Measurements from ENCODE around the gene EMSY.

DNA sequence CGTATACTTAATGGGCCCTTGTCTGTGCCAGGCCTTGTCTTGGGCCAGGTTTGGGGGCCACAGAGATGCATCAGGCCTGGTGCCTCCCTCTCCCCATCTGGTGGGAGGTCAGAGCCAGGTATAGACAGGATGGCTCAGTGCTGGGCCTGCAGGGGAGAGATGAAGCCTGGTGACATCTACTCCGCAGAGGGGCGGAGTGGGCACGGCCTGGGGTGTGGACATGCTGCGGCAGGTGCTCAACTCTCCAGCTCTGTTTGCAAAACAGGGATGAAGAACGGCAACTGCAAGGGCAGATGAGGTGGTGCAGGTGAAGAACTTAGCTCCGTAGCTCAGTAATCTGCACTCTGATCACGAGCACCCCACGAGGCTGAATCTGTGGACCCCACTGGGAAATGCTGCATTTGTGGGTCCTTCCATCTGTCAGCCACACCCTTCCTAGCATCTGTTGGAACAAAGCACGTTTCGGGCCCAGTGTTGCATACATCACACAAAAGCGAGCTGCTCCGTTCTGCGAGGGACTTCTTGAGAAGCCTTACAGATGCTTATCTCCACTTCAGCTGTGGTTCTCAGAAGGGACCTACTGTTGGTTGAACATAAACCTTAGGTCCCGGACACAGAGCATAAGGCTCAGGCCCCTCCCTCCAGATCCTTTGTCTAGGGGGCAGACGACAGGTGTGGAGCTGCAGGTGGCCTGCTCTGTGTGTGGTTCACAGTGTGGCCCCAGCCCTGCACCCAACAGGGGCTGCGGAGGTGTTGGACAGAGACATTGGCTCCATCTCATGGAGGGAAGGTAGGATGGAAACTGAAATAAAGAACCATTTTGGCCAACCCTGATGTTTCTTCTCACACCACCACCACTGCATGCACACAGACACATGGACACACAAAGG is 147.5 kb downstream of the EMSY start:
- TF ChIP-seq MAFF (IDR thresholded peaks at IDR 0.05; ENCODE audit: low read length) = no peak
- TF ChIP-seq, protein P1, sequence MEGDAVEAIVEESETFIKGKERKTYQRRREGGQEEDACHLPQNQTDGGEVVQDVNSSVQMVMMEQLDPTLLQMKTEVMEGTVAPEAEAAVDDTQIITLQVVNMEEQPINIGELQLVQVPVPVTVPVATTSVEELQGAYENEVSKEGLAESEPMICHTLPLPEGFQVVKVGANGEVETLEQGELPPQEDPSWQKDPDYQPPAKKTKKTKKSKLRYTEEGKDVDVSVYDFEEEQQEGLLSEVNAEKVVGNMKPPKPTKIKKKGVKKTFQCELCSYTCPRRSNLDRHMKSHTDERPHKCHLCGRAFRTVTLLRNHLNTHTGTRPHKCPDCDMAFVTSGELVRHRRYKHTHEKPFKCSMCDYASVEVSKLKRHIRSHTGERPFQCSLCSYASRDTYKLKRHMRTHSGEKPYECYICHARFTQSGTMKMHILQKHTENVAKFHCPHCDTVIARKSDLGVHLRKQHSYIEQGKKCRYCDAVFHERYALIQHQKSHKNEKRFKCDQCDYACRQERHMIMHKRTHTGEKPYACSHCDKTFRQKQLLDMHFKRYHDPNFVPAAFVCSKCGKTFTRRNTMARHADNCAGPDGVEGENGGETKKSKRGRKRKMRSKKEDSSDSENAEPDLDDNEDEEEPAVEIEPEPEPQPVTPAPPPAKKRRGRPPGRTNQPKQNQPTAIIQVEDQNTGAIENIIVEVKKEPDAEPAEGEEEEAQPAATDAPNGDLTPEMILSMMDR (IDR thresholded peaks at IDR 0.05 in 2 of 3, conservative IDR thresholded peaks at IDR 0.05 in 1 of 3; ENCODE audit: insufficient read depth in 2 of 3, low read depth in 1 of 3, low read length in 3 of 3) = no peak
- TF ChIP-seq, protein P2, sequence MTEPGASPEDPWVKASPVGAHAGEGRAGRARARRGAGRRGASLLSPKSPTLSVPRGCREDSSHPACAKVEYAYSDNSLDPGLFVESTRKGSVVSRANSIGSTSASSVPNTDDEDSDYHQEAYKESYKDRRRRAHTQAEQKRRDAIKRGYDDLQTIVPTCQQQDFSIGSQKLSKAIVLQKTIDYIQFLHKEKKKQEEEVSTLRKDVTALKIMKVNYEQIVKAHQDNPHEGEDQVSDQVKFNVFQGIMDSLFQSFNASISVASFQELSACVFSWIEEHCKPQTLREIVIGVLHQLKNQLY (CRISPR knock-in tag; conservative IDR thresholded peaks at IDR 0.05) = no peak
- no peak for TF ChIP-seq TEAD4 (IDR thresholded peaks at IDR 0.05; ENCODE audit: low read length)
- no peak for TF ChIP-seq TEAD4 (CRISPR knock-in tag; IDR thresholded peaks at IDR 0.05; ENCODE audit: borderline replicate concordance)
- TF ChIP-seq MEF2A (IDR thresholded peaks at IDR 0.05; ENCODE audit: control insufficient read depth, low read depth, low read length) = no peak

All from K562 (cell line).